T-helper 1 cell (primary cell): ENCODE data around the gene ADAM17.

ENCODE experiments used
- DNase-seq, 5 donors: peaks; one replicate each; pipeline ENCODE4 v3.0.0-alpha.2; 2012 to 2020

The ADAM17 gene

DNA sequence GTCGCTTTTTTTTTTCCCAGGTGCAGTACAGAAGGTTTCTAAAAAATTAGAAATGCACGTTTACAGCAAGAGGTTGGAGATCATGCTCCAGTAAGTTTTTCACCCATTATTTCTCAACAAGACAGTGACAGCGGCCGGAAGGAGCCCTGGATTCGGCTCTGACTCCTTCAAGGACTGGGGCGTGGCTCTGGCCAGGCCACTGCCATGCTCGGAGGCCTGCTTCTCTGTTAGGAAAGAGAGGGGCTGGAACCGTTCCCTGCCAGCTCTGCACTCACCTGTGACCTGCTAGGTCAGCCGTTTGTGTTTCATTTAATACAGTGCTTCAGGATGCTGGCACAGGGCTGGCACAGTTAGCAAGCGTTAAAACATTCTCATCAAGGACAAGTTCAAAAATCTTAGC lies 87.9 kb downstream of the ADAM17 start:
- no peak for DNase-seq

DNA sequence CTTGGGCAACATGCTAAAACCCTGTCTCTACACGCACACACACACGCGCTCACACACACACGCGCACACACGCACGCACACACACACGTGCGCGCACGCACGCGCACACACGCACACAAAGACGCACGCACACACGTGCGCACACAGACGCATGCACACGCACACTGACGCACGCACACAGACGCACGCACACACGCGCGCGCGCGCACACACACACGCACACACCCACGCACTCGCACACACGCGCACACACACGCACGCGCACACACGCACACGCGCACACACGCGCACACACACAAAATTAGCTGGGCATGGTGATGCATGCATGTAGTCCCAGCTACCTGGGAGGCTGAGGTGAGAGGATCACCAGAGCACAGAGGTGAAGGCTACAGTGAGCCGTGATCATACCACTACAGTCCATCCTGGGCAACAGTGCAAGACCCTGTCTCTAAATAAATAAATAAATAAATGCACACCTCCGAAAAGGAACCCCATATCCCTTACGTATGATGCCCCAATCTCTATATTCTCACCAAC lies 89.4 kb downstream of the ADAM17 start:
- DNase-seq, result no peak

DNA sequence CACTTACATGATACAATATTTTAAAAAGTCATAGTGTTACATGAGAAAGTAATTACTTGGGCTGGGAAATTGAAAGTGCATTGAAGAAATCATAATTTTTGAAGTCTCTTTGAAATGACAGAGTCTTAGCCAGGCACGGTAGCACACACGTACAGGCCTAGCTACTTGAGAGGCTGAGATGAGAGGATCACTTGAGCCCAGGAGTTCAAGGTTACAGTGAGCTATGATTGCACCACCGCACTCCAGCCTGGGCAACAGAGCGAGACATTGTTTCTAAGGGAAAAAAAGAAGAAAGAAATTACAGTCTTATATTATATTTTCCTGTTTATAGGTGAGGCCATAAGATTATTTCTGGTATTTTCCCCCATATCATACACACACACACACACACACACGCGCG lies 90.5 kb downstream of the ADAM17 start:
- no peak for DNase-seq

DNA sequence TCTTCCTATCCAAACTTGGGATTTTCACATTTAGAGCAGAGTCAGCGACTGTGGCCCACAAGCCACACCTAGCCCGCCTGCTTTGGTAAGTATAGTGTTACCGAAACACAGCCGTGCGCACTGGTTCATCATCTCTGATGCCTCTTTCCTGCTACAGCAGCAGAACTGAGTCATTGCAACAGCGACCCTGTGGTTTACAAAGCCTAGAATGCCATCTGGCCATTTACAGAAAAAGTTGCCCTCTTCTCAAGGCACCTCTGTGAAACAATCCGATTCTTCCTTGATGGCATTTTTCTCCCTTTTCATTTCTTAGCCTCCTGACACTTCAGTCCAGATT lies 92.0 kb downstream of the ADAM17 start:
- peak in 1 of 5 donors; percentile 51 for DNase-seq

DNA sequence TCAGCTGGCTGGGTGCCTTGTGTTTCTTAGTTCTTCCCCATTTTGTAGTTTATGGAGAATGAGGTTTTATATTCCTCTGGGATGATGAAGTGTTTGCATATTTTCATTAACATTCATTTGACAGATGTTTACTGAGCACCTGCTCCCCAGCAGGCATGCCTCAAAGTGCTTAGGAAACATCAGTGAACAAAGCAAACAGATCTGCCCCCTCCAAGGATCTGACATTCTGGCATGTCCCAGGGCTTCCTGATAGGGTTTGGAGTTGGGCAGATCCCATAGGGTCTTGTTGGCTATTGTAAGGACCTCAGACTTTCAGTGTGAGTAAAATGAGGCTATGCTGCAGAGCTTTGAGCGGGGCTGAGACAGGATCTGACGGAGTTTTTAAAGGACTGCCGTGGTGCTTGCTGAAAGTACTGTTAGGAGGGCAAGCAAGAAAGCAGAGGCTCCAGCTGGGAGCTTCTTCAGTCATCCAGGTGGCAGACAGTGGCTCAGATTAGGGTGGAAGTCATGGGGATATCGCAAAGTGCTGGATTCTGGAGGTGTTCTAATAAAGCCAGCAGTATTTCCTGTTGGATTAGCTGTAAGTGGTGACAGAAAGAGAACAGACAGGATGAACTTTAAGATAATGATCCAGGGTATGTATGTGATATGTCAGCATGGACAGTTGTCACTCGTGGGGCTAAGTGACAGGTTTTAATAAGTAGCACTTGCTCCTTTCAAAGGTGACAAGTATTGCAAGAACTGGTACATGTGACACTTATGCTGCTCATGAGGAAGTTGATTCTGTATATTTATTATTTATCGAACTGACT lies 92.5 kb downstream of the ADAM17 start:
- no peak for DNase-seq

DNA sequence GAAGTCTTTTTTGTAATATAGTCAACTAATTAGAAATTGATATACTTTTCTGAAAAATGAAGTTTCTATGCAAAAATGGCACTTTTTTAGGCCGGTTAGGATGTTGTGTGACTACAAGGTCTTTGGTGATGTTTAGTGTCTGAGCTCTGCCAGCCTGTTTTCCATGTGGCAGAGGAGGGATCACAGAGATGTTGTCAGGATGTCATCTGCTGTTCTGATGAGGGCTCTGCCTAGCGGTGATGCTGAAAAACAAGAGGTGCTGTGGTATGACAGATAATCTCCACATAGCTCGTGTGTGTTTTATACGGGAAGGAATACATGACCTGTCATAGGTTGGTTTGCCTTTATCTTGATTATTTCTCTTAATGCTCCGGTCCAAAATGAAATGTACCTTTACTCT lies 93.3 kb downstream of the ADAM17 start:
- no peak for DNase-seq

DNA sequence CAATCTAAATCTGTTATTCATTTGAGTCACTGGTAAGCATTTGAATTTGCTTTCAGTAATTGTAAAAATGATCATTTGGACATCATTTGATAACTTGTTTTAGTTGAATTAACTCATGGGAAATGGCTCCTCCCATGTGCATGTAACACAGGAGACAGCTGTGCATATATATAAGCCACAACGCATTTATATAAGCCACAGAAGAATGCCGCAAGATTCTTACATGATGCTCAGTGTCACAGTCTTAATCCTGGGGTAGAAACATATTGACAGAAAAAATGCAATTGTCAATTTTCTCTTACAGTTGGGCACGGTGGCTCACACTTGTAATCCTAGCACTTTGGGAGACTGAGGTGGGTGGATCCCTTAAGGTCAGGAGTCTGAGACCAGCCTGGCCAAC lies 94.6 kb downstream of the ADAM17 start:
- DNase-seq, result no peak

DNA sequence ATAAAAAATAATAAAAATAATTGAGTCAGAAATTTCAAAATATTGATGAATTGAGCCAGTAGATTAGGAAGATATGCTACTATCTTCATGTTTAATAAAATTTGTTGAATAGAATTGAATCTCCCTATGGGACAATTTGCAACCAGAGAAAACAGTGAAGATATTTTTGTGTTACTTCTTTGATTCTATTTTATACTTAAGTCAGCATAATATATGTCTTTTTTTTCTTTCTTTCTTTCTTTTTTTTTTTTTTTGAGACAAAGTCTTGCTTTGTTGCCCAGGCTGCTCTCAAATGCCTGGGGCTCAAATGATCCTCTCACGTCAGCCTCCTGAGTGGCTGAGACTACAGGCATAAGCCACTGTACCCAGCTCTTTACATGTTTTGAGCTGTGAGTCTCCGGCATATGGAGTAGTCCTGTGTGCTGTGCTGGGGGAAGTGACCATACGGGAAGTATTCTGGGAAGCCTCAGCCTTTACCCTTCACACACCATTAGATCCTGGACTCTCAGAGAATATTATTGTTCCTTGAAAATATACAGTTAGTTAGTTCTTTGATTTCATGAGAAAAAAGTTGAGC lies 95.1 kb downstream of the ADAM17 start:
- no peak for DNase-seq

DNA sequence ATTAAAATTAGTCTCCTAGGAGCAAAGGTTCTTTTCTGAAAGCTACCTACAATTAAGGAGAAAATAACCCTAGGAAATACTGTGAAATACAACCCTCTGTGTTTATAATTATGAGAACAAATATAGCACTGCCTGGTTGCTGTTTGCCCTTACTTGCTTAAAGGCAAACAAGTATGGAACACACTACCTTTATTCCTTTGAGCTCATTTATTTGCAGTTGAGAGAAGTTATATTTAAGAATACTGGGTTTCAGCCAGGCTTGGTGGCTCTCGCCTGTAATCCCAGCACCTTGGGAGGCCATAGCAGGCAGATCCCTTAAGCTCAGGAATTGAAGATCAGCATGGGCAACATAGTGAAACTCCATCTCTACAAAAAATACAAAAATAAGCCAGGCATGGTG lies 104.4 kb downstream of the ADAM17 start:
- no peak for DNase-seq

DNA sequence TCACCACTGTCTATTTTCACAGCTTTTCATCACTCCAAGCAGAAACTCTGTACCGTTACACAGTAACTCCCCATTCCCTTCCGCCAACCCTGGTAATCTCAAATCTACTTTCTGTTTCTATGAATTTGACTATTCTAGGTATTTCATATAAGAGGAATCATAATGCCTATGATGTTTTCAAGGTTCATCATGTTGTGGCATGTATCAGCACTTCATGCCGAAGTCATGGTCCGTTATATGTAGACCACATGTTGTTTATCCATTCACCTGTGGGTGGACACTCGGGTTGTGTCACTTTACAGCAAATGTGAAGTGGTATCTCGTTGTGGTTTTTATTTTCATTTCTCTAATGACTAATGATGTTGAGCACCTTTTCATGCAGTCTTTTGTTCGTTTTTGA lies 110.5 kb downstream of the ADAM17 start:
- peak in 1 of 5 donors; percentile 27 for DNase-seq

DNA sequence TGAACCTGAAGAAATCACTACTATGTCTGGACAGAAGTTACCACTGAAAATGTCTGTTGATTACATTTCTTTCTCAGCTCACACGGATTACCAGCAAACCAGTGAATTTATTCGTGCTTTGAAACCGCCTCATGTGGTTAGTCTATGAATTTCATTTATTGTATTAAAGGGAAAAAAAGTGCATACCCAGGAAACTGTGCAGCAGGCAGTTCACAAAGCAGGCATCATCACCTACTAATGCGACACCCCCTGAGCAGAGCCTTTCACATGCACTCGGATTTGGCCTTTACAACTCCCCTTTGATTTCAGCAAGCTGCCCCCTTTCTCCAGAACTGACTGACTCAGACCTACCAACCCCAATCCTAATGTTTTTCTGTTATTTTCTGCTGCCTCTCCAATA lies 112.1 kb downstream of the ADAM17 start:
- DNase-seq, result no peak

DNA sequence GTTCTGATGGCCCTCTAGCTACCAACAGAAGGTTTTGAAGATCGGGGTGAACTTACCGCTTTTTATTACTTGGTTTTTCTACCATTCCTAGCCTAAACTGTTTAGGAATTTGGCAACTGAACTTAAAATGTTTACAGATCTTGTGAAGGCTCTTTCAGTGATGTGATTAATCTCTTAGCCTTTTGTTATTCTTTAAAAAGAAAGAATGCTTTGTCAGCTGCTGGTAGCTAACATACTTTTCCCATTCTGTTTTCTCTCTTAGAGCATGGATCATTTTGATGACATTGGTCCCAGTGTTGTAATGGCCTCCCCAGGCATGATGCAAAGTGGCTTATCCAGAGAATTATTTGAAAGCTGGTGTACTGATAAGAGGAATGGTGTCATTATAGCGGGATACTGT lies 114.1 kb downstream of the ADAM17 start:
- DNase-seq, result no peak

DNA sequence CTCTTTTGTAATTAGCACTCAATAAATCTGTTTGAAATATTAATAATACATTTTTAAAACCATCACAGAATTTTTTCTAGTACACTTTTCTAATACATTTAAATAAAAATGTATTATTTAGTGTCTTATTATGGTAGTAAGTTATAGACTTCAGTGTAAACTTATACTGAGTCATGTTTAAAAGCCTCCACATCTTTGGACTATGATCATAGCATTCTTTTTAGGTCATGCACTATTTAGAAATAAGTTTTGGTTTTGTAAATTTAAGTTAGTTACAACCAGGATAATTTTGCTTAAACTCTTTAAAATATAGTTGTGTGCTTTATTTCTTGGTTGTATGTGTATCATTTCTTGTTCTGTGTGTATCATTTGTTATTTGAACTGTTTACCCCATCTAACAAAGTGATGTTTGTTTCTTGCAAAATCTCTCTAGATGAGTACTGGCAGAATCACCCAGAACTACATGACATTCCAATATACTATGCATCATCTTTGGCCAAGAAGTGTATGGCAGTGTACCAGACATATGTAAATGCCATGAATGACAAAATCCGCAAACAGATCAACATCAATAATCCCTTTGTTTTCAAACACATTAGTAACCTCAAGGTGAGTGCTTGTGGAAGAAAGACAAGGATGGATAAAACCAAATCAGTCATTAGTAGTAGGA lies 115.4 kb downstream of the ADAM17 start:
- DNase-seq, result no peak

DNA sequence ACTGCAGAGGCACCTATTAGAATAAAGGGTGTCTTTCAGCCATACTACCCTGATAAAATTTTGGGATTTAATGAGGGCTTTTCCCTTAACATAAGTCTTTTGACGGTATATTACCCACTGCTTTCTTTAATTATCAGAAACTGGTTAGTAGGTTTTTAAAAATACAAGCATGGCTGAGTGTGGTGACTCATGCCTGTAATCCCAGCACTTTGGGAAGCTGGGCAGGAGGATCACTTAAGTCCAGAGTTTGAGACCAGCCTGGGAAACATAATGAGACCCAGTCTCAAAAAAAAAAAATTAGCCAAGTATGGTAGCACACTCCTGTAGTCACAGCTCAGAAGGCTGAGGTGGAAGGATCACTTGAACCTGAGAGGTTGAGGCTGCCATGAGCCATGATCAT lies 116.1 kb downstream of the ADAM17 start:
- no peak for DNase-seq
